Skeletal muscle cell (primary cell): ENCODE results near the gene SNX6.
"Not testable (repeated sequence)": the region's sequence is repeated elsewhere in the genome, so short reads cannot be mapped to it uniquely, and the experiment has no call there.

Experiments
- DNase-seq: peaks from one replicate; pipeline ENCODE4 v3.0.0-alpha.2; 2010; ENCODE audit warnings: low read depth
- H3K4me3 ChIP-seq: 2 replicates; pipeline ENCODE4 v1.5.1; 2011; ENCODE audit warnings: low read depth, mild to moderate bottlenecking, control low read depth, low read length, moderate library complexity

SNX6 gene

DNA sequence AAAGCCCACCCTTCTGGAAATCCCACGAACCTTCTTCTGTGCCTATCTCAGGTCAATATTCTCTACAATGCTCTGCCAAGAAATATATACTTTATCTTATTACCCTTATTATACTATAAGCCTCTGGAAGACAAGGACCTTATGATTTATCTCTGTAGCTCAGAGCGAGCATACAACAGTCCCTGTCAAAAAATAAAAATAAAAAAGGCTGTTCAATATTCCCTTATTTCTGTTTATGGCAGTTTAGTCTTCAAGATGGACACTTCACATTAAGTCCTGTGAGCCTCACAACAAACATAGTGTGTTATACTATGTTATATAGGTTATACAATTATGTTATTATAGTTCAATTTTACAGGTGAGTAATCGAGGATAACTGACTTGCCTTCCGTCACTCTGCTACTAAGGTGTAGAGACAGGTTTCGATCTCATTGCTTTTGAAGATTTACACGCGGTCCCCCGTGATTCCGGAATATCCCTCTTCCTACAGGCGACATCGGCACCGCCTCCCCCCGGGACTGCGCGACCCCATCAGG, 91.0 kb downstream of the SNX6 start:
- no peak for DNase-seq
- peak overlapping the region; percentile 90 for H3K4me3 ChIP-seq

DNA sequence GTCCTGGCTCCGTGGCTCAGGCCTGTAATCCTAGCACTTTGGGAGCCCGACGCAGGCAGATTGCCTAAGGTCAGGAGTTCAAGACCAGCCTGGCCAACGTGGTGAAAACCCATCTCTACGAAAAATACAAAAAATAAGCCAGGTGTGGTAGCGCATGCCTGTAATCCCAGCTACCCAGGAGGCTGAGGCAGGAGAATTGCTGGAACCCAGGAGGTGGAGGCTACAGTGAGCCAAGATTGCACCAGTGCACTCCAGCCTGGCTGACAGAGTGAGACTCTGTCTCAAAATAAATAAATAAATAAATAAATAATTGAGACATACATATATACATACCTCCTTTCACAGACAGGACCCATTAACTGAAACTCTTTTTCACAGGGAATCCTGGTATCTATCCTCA, 91.9 kb downstream of the SNX6 start:
- H3K4me3 ChIP-seq = peak overlapping the region; percentile 90

DNA sequence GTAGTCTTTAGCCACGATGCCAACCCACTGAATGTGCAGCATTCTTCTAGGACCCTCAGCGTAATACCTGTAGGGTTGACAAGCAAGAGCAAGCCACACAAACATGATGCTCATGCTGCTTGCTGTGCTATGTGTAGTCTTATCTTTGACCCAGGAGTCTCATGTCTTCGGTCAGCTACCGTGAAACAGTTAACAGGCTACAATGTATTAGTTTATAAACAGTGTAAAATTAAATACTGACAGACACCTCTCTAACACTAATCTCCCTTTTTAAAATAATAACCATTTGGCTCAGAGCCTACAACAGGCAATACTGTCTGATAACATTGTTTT, 92.3 kb downstream of the SNX6 start:
- no peak overlapping the region for H3K4me3 ChIP-seq
- DNase-seq = no peak

More for the DNA sequence above, 91.9 kb downstream of the SNX6 start:
- DNase-seq = not testable (repeated sequence)

DNA sequence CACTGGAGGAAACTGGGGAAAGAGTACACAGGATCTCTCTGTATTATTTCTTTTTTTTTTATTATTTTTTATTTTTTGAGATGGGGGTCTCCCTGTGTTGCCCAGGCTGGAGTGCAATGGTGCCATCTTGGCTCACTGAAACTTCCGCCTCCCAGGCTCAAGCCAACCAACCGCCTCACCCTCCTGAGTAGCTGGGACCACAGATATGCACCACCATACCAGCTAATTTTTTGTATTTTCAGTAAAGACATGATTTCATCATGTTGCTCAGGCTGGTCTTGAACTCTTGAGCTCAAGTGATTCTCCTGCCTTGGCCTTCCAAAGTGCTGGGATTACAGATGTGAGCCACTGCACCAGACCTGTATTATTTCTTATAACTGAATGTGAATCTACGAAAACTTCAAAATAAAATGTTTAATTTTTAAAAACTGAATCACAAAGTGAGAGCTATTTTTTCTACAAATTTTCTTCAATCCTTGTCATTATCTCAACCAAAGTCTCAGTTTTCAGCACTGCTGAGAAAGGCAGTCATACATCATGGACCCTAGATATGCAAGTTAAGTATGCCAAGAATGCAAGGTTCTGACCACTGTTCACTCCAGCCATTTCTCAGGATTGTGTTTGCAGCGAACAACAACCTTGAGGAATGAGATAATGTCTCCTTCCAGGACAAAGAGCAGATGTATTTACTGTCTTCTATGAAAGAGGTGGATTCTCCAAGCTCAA, 92.8 kb downstream of the SNX6 start:
- DNase-seq = no peak
- no peak overlapping the region for H3K4me3 ChIP-seq

DNA sequence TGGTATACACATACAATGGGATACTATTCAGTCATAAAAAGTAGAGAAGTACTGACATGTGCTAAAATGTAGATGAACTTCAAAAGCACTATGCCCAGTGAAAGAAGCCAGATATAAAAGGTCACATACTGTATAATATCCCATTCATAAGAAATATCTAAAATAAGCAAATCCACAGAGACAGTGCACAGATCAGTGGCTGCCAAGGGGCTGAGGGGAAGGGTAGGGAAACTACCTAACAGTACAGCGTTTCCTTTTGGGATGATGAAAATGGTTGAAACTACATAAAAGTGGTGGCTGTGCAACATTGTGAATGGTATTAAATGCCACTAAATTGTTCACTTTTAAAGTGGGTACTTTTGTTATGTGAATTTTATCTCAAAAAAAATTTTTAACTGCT, 102.4 kb downstream of the SNX6 start:
- no peak overlapping the region for H3K4me3 ChIP-seq
- DNase-seq = no peak

DNA sequence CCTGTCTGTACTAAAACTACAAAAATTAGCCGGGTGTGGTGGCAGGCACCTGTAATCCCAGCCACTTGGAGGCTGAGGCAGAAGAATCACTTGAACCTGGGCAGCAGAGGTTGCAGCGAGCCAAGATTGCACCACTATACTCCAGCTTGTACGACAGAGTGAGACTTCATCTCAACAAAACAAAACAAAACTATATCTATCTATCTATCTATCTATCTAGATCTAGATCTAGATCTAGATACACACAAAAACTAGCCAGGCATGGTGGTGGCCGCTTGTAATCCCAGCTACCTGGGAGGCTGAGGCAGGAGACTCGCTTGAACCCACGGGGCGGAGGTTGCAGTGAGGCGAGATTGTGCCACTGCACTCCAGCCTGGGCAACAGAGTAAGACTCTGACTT, 105.7 kb downstream of the SNX6 start:
- H3K4me3 ChIP-seq, DNase-seq: not testable (repeated sequence)

DNA sequence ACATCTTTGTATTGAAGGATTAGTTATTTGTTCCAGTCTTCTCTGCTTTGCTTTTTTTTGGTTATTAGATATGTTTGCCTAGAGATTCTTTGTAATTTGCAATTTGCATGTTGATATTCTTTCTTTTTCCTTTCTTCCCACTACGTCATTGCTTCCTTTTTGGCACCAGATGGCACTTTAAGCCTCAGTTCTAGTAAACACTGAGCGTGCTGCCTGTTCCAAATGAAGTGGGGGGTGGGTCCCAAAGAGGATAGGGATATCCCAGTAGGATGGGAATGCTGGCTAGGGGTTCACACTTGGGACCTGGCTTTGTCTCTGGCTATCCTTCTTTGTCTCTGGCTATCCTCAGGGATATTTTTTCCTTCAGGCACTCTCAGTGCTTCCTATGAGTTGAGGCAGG, 107.5 kb downstream of the SNX6 start:
- no peak overlapping the region for H3K4me3 ChIP-seq
- DNase-seq = no peak

DNA sequence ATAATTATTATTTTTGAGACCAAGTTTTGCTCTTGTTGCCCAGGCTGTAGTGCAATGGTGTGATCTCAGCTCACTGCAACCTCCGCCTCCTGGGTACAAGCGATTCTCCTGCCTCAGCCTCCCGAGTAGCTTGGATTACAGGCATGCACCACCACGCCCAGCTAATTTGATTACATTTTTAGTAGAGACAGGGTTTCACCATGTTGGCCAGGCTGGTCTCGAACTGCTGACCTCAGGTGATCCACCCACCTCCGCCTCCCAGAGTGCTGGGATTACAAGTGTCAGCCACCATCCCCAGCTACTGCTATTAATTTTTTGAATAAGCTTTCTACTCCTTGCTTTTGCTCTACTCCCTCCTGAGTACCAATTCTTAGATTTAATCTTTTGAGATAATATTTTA, 108.9 kb downstream of the SNX6 start:
- not testable (repeated sequence) for DNase-seq, H3K4me3 ChIP-seq

DNA sequence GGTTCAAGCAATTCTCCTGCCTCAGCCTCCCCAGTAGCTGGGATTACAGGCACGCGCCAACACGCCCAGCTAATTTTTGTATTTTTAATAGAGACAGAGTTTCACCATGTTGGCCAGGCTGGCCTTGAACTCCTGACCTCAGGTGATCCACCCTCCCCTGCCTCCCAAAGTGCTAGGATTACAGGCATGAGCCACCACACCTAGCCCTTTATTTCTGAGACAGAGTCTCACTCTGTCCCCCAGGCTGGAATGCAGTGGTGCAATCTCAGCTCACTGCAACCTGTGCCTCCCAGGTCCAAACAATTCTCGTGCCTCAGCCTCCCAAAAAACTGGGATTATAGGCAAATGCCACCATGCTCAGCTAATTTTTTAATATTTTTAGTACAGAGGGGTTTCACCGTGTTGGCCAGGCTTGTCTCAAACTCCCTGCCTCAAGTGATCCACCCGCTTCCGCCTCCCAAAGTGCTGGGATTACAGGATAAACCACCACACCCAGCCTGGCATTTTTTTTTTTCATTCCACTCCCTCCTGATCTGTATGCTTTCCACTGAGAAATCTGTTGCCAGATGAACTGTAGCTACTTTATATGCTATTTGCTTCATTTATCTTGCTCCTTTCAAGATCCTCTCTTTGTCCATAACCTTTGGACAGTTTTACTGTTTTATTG, 109.5 kb downstream of the SNX6 start:
- H3K4me3 ChIP-seq, DNase-seq: not testable (repeated sequence)
